H1 (cell line): Measurements from ENCODE around the gene GABRG3. TPM values are rescaled to one million over a fixed set of nuclear protein-coding genes. Genes with fewer than 3 reads are reported as not detected.

Source experiments
- CTCF ChIA-PET: fragments of 300-600 bp; sonication (Branson Sonifier 250); formaldehyde crosslinking; loops from one replicate; lab custom pipeline; 2021; ENCODE audit not compliant: partially characterized antibody; lab: Charles Lee
- POLR2A ChIA-PET: fragments of 300-600 bp; sonication (Branson Sonifier 250); formaldehyde crosslinking; loops from one replicate; lab custom pipeline; 2021; ENCODE audit warnings: inconsistent platforms; ENCODE audit not compliant: partially characterized antibody; lab: Charles Lee
- DNase-seq, 2 experiments: peaks; one replicate each; pipeline versions ENCODE4 v3.0.0 to v3.0.0-alpha.2; 2010 to 2022; ENCODE audit warnings: low spot score in 2 of 2, low read depth in 1 of 2, mixed read lengths in 1 of 2
- FAIRE-seq: peaks from 2 replicates; lab custom pipeline; 2011; peaks lifted over from hg19 to GRCh38; lab: Jason Lieb, UNC
- H2AFZ ChIP-seq: 2 replicates; pipeline ENCODE4 v1.8.1; 2012; ENCODE audit warnings: low read length, inconsistent platforms
- H2AK5ac ChIP-seq: 2 replicates; pipeline ENCODE4 v1.6.1; 2013; ENCODE audit warnings: low read depth, low read length
- H2BK120ac ChIP-seq: replicated peaks from 2 replicates; pipeline ENCODE3; 2013; ENCODE audit warnings: low read depth, low read length, inconsistent platforms
- H2BK12ac ChIP-seq: 2 replicates; pipeline ENCODE4 v1.6.1; 2013; ENCODE audit warnings: low read depth, low read length
- H2BK15ac ChIP-seq: 2 replicates; pipeline ENCODE4 v1.6.1; 2013; ENCODE audit warnings: low read length
- H2BK20ac ChIP-seq: 2 replicates; pipeline ENCODE4 v1.6.1; 2013; ENCODE audit warnings: low read length
- H2BK5ac ChIP-seq: 2 replicates; pipeline ENCODE4 v1.6.1; 2013; ENCODE audit warnings: low read depth, low read length
- H3K14ac ChIP-seq: 2 replicates; pipeline ENCODE4 v1.6.1; 2013; ENCODE audit warnings: inconsistent platforms; ENCODE audit not compliant: insufficient read length
- H3K18ac ChIP-seq: 2 replicates; pipeline ENCODE4 v1.6.1; 2013; ENCODE audit warnings: low read length; ENCODE audit errors: extremely low read depth
- H3K23ac ChIP-seq: 2 replicates; pipeline ENCODE4 v1.6.1; 2013; ENCODE audit warnings: inconsistent platforms; ENCODE audit not compliant: insufficient read length
- H3K23me2 ChIP-seq: 2 replicates; pipeline ENCODE4 v1.6.1; 2013; ENCODE audit warnings: low read depth, low read length
- H3K27ac ChIP-seq: 2 replicates; pipeline ENCODE4 v1.6.1; 2011; ENCODE audit warnings: low read depth, low read length, inconsistent platforms
- H3K27me3 ChIP-seq, 4 experiments: replicated peaks in 1 of 4; 1 replicate in 1 of 4; 2 replicates in 3 of 4; pipeline versions ENCODE4 v1.6.1 to v1.8.1; 2011 to 2013; ENCODE audit warnings: low read length in 3 of 4, mild to moderate bottlenecking in 3 of 4, inconsistent platforms in 2 of 4, mixed read lengths in 2 of 4, moderate library complexity in 1 of 4; ENCODE audit not compliant: control insufficient read depth in 3 of 4, insufficient read depth in 3 of 4; ENCODE audit errors: extremely low read depth in 1 of 4
- H3K36me3 ChIP-seq, 4 experiments: 2 replicates each; pipeline versions ENCODE4 v1.6.1 to v1.8.1; 2011 to 2013; ENCODE audit warnings: mild to moderate bottlenecking in 4 of 4, low read length in 3 of 4, moderate library complexity in 2 of 4, control low read depth in 1 of 4, inconsistent platforms in 1 of 4; ENCODE audit not compliant: insufficient read depth in 4 of 4, control insufficient read depth in 2 of 4
- H3K4ac ChIP-seq: replicated peaks from 2 replicates; pipeline ENCODE3; 2013; ENCODE audit warnings: low read length, low read depth, mixed read lengths, inconsistent platforms; ENCODE audit not compliant: insufficient read length
- H3K4me1 ChIP-seq, 4 experiments: replicated peaks in 1 of 4; 1 replicate in 1 of 4; 2 replicates in 3 of 4; pipeline versions ENCODE4 v1.6.1 to v1.8.1; 2011 to 2013; ENCODE audit warnings: low read length in 3 of 4, inconsistent platforms in 2 of 4, mixed read lengths in 1 of 4; ENCODE audit not compliant: insufficient read depth in 4 of 4, control insufficient read depth in 3 of 4
- H3K4me2 ChIP-seq, 2 experiments: 2 replicates each; pipeline versions ENCODE4 v1.6.1 to v1.8.1; 2011 to 2013; ENCODE audit warnings: low read depth in 2 of 2, low read length in 2 of 2, control low read depth in 1 of 2, inconsistent platforms in 1 of 2, mild to moderate bottlenecking in 1 of 2; ENCODE audit not compliant: insufficient read depth in 1 of 2
- H3K4me3 ChIP-seq, 4 experiments: fragments of 200-600, 300-600 bp in 1 of 4; sonication (generic), shearing (Covaris generic), sonication (Bioruptor Twin) in 1 of 4; 2 replicates each; pipeline versions ENCODE4 v1.5.1 to v1.8.1; 2011 to 2016; ENCODE audit warnings: low read length in 4 of 4, low read depth in 3 of 4, control low read depth in 2 of 4, inconsistent platforms in 2 of 4, mild to moderate bottlenecking in 2 of 4, mixed read lengths in 1 of 4, moderate library complexity in 1 of 4; ENCODE audit not compliant: insufficient read depth in 2 of 4; ENCODE audit errors: extremely low read depth in 1 of 4
- H3K56ac ChIP-seq: replicated peaks from 2 replicates; pipeline ENCODE3; 2013; ENCODE audit warnings: low read depth, mild to moderate bottlenecking, mixed read lengths, low read length, inconsistent platforms; ENCODE audit not compliant: insufficient read length
- H3K79me1 ChIP-seq: 2 replicates; pipeline ENCODE4 v1.6.1; 2013; ENCODE audit warnings: low read depth, low read length, control low read depth
- H3K79me2 ChIP-seq, 2 experiments: 2 replicates each; pipeline versions ENCODE4 v1.6.1 to v1.8.1; 2012 to 2013; ENCODE audit warnings: low read length in 2 of 2, mild to moderate bottlenecking in 2 of 2, inconsistent platforms in 1 of 2; ENCODE audit not compliant: insufficient read depth in 2 of 2, control insufficient read depth in 1 of 2
- H3K9ac ChIP-seq, 4 experiments: replicated peaks in 1 of 4; 1 replicate in 1 of 4; 2 replicates in 3 of 4; pipeline versions ENCODE4 v1.6.1 to v1.8.1; 2011 to 2013; ENCODE audit warnings: low read depth in 3 of 4, low read length in 3 of 4, control low read depth in 2 of 4, mild to moderate bottlenecking in 2 of 4, moderate library complexity in 2 of 4, inconsistent platforms in 1 of 4; ENCODE audit errors: extremely low read depth in 1 of 4
- H3K9me3 ChIP-seq, 2 experiments: 2 replicates each; pipeline versions ENCODE4 v1.6.1 to v1.8.1; 2012 to 2013; ENCODE audit warnings: mild to moderate bottlenecking in 2 of 2, moderate library complexity in 2 of 2, control low read depth in 1 of 2, inconsistent platforms in 1 of 2, low read depth in 1 of 2, low read length in 1 of 2, mixed read lengths in 1 of 2; ENCODE audit not compliant: insufficient read depth in 2 of 2
- H4K20me1 ChIP-seq, 2 experiments: replicated peaks in 1 of 2; 2 replicates each; pipeline versions ENCODE3 to v1.8.1; 2011 to 2013; ENCODE audit warnings: inconsistent platforms in 2 of 2, low read length in 2 of 2, mild to moderate bottlenecking in 1 of 2; ENCODE audit not compliant: insufficient read depth in 2 of 2, control insufficient read depth in 1 of 2
- H4K5ac ChIP-seq: 2 replicates; pipeline ENCODE4 v1.6.1; 2013; ENCODE audit warnings: low read length, low read depth, mixed read lengths, inconsistent platforms; ENCODE audit not compliant: insufficient read length
- H4K8ac ChIP-seq: 2 replicates; pipeline ENCODE4 v1.8.0; 2013; ENCODE audit warnings: mild to moderate bottlenecking, moderate library complexity, low read length, inconsistent platforms; ENCODE audit not compliant: insufficient read depth; ENCODE audit errors: extremely low read depth
- H4K91ac ChIP-seq: replicated peaks from 2 replicates; pipeline ENCODE3; 2013; ENCODE audit warnings: low read length, mixed read lengths, inconsistent platforms; ENCODE audit not compliant: insufficient read length
- GTF2F1 ChIP-seq: IDR thresholded peaks from 2 replicates; pipeline ENCODE4 v1.6.1; 2012; ENCODE audit warnings: low read depth, low read length, improper control_type of control experiment, borderline replicate concordance
- TEAD4 ChIP-seq: IDR thresholded peaks from 2 replicates; pipeline ENCODE4 v1.6.1; 2012; ENCODE audit warnings: low read depth, low read length, inconsistent platforms, mixed read lengths
- ZNF274 ChIP-seq: IDR thresholded peaks from 2 replicates; pipeline ENCODE4 v1.7.0; 2012; ENCODE audit warnings: low read length, borderline replicate concordance; ENCODE audit errors: extremely low read depth
- WGBS, 2 experiments: shearing (Covaris generic) in 1 of 2; methylation state at CpG; one replicate each; pipeline versions ENCODE4 v1.1.6 to v1.1.7; 2013 to 2015; ENCODE audit warnings: low lambda C conversion rate in 2 of 2, mixed read lengths in 2 of 2, inconsistent platforms in 1 of 2, low coverage in 1 of 2, missing lambda C conversion rate in 1 of 2; ENCODE audit not compliant: insufficient replicate concordance in 2 of 2, insufficient coverage in 1 of 2, insufficient read length in 1 of 2; ENCODE audit errors: extremely low coverage in 1 of 2, missing lambda C conversion rate in 1 of 2; 5-methylcytosine and 5-hydroxymethylcytosine counted together
- polyA plus RNA-seq, 7 experiments: library from polyadenylated mRNA; depleted of rRNA in 3 of 7; stranded (reverse) in 5 of 7; unstranded in 2 of 7; fragments of >200 nt in 5 of 7; fragments of 200-250 nt in 2 of 7; gene quantifications; 1 replicate in 5 of 7; 2 replicates in 1 of 7; 4 replicates in 1 of 7; pipeline versions ENCODE4 v1.2.1 to v1.2.3, GENCODE V29; 2011 to 2013; ENCODE audit warnings: missing spikeins in 2 of 7, mixed read lengths in 2 of 7
- total RNA-seq: library from RNA; stranded (reverse); fragmentation: NEBNext Ultra II Directional; extraction: Animal tissue kit (Norgen Biotek cat#: 25700); gene quantifications from 2 replicates; pipeline ENCODE4 v1.2.1, GENCODE V29; 2021

GABRG3 gene
- total and polyA plus RNA-seq, 2 of the 8 experiments (the other 6 are each of a cell fraction or from before 2014, with no cell fraction given): 0.17 to 0.80 TPM

DNA sequence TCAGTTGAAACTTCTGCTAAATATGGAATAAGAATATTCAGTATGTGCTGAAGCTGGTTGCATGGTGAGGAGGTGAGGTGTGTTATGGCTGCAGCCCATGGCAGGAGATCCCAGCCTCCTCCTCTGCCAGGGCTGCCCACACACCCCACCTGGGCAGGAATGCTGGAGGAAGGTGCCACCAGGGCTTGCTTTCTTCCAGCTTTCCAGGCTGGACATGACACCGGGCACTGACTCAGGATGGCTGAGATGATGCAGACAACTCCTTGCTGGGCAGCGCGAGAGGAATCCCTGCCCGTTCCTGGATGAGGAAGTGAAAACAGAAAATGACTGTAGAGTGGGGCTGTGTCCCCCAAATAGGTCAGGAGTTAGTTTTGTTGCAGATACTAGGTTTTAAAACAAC is 14.1 kb downstream of the GABRG3 start:
- ChIA-PET POLR2A (no interaction called here), CTCF (interaction anchor here (0.6 to 8.1 kb wide), 4 partner anchors 14 to 1026 kb away, joined by 3 to 74 read pairs (median 4); partner anchors contain the start of gene GABRG3)
- FAIRE-seq (no peak), DNase-seq (no peak)
- no peak overlapping the region for H2AK5ac ChIP-seq
- no peak overlapping the region for H2BK12ac ChIP-seq
- no peak overlapping the region for H2BK5ac ChIP-seq
- H3K27me3 ChIP-seq: no peaks in the 10 kb centered on the region
- H4K8ac ChIP-seq: no peak overlapping the region
- no peaks in the 10 kb centered on the region for H4K20me1 ChIP-seq
- no peaks in the 10 kb centered on the region for H3K79me2 ChIP-seq
- H4K5ac ChIP-seq: no peak overlapping the region
- no peak overlapping the region for H3K4me3 ChIP-seq
- no peaks in the 10 kb centered on the region for H3K79me1 ChIP-seq
- no peak overlapping the region for H3K27ac ChIP-seq
- H3K4me1 ChIP-seq: no peaks in the 10 kb centered on the region
- H3K23me2 ChIP-seq: no peaks in the 10 kb centered on the region
- H3K4me2 ChIP-seq: no peak overlapping the region
- H3K4ac ChIP-seq: no peak overlapping the region
- no peak overlapping the region for H2AFZ ChIP-seq
- H2BK20ac ChIP-seq: no peak overlapping the region
- H3K56ac ChIP-seq: no peak overlapping the region
- no peaks in the 10 kb centered on the region for H3K9me3 ChIP-seq
- H3K14ac ChIP-seq: no peak overlapping the region
- TF ChIP-seq ZNF274 (no peak), TEAD4 (no peak), GTF2F1 (no peak)
- no peak overlapping the region for H3K9ac ChIP-seq
- no peak overlapping the region for H2BK15ac ChIP-seq
- no peak overlapping the region for H2BK120ac ChIP-seq
- no peaks in the 10 kb centered on the region for H3K36me3 ChIP-seq
- H3K23ac ChIP-seq: no peak overlapping the region
- 93% methylated on average over 4 of the region's 4 CpGs; no CpG with 5 or more reads in 1 of the 2 experiments for WGBS, 2 experiments
- no peak overlapping the region for H3K18ac ChIP-seq
- no peak overlapping the region for H4K91ac ChIP-seq
